Panc1 (cell line): ENCODE data around the gene C6orf89. TPM values are rescaled to one million over a fixed set of nuclear protein-coding genes. Genes with fewer than 3 reads are reported as not detected.

ENCODE experiments used
- ATAC-seq: fragments of 200-7000 bp; cut with Tn5 transposase; 2 replicates; pipeline ENCODE4 v1.9.1; 2020; ENCODE audit warnings: mild to moderate bottlenecking, moderate library complexity
- BruUV-seq: library from RNA; stranded (reverse); fragments of 400-500 nt; replicated peaks from 2 replicates; lab custom pipeline; 2021; lab: Mats Ljungman, UMichigan
- CTCF ChIA-PET: fragments of 300-600 bp; sonication (Branson Sonifier 250); formaldehyde crosslinking; loops from one replicate; lab custom pipeline; 2022; ENCODE audit warnings: antibody characterized with exemption; lab: Charles Lee
- POLR2A ChIA-PET: fragments of 300-600 bp; sonication (Branson Sonifier 250); formaldehyde crosslinking; loops from one replicate; lab custom pipeline; 2022; ENCODE audit warnings: antibody characterized with exemption; lab: Charles Lee
- DNase-seq: peaks from one replicate; pipeline ENCODE4 v3.0.0-alpha.2; 2010; ENCODE audit warnings: low read depth, low spot score
- H3K27ac ChIP-seq: 2 replicates; pipeline ENCODE4 v1.5.1; 2011; ENCODE audit warnings: mild to moderate bottlenecking, low read length, inconsistent platforms
- H3K27me3 ChIP-seq: fragments of 200-500 bp; sonication (Bioruptor generic); 2 replicates; pipeline ENCODE4 v1.6.0; 2014; ENCODE audit warnings: low read length, inconsistent platforms; ENCODE audit not compliant: control insufficient read depth, insufficient read depth
- H3K36me3 ChIP-seq: fragments of 200-500 bp; sonication (Bioruptor generic); 2 replicates; pipeline ENCODE4 v1.5.1; 2014; ENCODE audit warnings: inconsistent platforms, mild to moderate bottlenecking, low read length, moderate library complexity; ENCODE audit not compliant: control insufficient read depth, insufficient read depth
- H3K4me1 ChIP-seq: 2 replicates; pipeline ENCODE4 v1.5.1; 2011; ENCODE audit warnings: inconsistent platforms, mild to moderate bottlenecking, low read length, moderate library complexity; ENCODE audit not compliant: control insufficient read depth, insufficient read depth
- H3K4me3 ChIP-seq, 2 experiments: 2 replicates each; pipeline ENCODE4 v1.5.1; 2011 to 2012; ENCODE audit warnings: low read depth in 2 of 2, low read length in 2 of 2, mild to moderate bottlenecking in 2 of 2, inconsistent platforms in 1 of 2, moderate library complexity in 1 of 2
- H3K9me3 ChIP-seq: fragments of 200-500 bp; sonication (Bioruptor generic); 2 replicates; pipeline ENCODE4 v1.5.1; 2014; ENCODE audit warnings: low read depth, mild to moderate bottlenecking, inconsistent platforms, low read length, moderate library complexity; ENCODE audit not compliant: control insufficient read depth, insufficient read depth
- POLR2AphosphoS5 ChIP-seq: IDR thresholded peaks from 2 replicates; pipeline ENCODE4 v1.6.1; 2012; ENCODE audit warnings: mild to moderate bottlenecking, low read depth, low read length, moderate library complexity
- SIN3A ChIP-seq: IDR thresholded peaks from 2 replicates; pipeline ENCODE4 v1.6.1; 2012; ENCODE audit warnings: low read depth, mild to moderate bottlenecking, low read length, moderate library complexity, borderline replicate concordance; ENCODE audit not compliant: insufficient read depth
- TCF7L2 ChIP-seq: IDR thresholded peaks from 2 replicates; pipeline ENCODE4 v1.6.1; 2011; ENCODE audit warnings: mild to moderate bottlenecking, low read depth, low read length, inconsistent platforms
- in situ Hi-C: cut with HindIII; loops from 2 replicates; pipeline ENCODE4 v1.10.0; 2016; ENCODE audit warnings: low sequenced_read_pairs, low pct_unique_long_range_greater_than_20kb
- intact Hi-C: fragments of 100-400 bp; cut with micrococcal nuclease; formaldehyde crosslinking; loops from one replicate; pipeline ENCODE4 v1.10.0; 2022; ENCODE audit not compliant: unreplicated experiment
- total RNA-seq: library from RNA; stranded (reverse); gene quantifications from one replicate; pipeline ENCODE4 v1.2.1, GENCODE V29; 2021; ENCODE audit not compliant: unreplicated experiment
- TF ChIP-seq, protein P1 (sequence below), 2 experiments: IDR thresholded peaks; 2 replicates each; pipeline ENCODE4 v1.6.1; 2011 to 2012; ENCODE audit warnings: low read depth in 2 of 2, control low read depth in 1 of 2, low read length in 1 of 2, mild to moderate bottlenecking in 1 of 2, moderate library complexity in 1 of 2; ENCODE audit not compliant: insufficient read depth in 1 of 2
- TF ChIP-seq, protein P2 (sequence below): fragments of 450-650 bp; IDR thresholded peaks from 2 replicates; pipeline ENCODE4 v1.5.1; 2017; ENCODE audit warnings: mild to moderate bottlenecking

Gene C6orf89
- total RNA-seq, 1 experiment from 2014 or later, result 59.2 TPM

DNA sequence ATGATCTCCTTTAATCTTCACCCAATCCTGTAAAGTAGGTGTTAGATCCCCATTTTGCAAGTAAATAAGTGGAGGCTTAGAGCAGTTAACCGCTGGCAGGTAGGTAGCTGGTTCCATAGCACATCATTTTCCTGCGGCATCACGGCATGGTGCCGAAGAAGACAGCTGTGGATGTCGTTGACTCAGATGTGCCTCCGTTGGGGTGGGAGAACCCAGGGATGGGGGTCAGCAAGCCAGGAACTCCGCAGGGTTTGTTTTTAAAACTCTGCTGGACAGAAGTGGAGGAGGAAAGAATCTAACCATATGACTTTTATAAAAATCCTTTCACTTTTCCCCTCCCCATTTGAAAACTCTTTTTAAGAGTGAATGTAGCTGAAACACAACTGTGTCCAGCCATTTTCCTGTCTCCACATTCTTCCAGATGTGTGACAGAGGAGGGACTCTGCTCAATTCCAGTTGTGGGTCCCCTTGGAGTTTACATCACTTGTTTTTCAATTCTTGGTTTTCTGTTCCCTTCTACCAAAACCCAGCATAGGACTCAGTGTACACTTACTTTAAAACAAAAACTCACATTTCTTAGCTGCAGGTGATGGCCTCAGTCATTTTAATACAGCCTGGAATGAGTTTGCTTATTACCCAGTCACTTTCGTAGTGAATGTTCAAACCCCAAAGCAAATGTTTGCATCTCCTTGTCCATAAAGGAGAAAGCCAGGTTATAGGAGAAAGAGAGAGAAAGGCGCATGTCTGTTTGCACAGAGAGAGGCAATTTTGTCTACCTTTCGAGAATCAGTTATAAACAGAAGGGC is 41.2 kb downstream of the C6orf89 start:
- DNase-seq, result no peak
- POLR2A ChIA-PET, result no interaction called here
- H3K4me3 ChIP-seq, result no peak overlapping the region
- in situ Hi-C loops, result no loop called here
- TSS peak; percentile 53 for BruUV-seq
- no peak for ATAC-seq
- CTCF ChIA-PET, result no interaction called here
- no peaks in the 10 kb centered on the region for H3K36me3 ChIP-seq
- no peak overlapping the region for H3K27ac ChIP-seq
- H3K4me1 ChIP-seq, result no peaks in the 10 kb centered on the region
- no peak for TF ChIP-seq SIN3A
- TF ChIP-seq, protein P1, sequence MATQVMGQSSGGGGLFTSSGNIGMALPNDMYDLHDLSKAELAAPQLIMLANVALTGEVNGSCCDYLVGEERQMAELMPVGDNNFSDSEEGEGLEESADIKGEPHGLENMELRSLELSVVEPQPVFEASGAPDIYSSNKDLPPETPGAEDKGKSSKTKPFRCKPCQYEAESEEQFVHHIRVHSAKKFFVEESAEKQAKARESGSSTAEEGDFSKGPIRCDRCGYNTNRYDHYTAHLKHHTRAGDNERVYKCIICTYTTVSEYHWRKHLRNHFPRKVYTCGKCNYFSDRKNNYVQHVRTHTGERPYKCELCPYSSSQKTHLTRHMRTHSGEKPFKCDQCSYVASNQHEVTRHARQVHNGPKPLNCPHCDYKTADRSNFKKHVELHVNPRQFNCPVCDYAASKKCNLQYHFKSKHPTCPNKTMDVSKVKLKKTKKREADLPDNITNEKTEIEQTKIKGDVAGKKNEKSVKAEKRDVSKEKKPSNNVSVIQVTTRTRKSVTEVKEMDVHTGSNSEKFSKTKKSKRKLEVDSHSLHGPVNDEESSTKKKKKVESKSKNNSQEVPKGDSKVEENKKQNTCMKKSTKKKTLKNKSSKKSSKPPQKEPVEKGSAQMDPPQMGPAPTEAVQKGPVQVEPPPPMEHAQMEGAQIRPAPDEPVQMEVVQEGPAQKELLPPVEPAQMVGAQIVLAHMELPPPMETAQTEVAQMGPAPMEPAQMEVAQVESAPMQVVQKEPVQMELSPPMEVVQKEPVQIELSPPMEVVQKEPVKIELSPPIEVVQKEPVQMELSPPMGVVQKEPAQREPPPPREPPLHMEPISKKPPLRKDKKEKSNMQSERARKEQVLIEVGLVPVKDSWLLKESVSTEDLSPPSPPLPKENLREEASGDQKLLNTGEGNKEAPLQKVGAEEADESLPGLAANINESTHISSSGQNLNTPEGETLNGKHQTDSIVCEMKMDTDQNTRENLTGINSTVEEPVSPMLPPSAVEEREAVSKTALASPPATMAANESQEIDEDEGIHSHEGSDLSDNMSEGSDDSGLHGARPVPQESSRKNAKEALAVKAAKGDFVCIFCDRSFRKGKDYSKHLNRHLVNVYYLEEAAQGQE (IDR thresholded peaks at IDR 0.05; ENCODE audit: insufficient read depth in 1 of 2, low read depth in 2 of 2, low read length in 1 of 2), result no peak
- TF ChIP-seq, protein P2, sequence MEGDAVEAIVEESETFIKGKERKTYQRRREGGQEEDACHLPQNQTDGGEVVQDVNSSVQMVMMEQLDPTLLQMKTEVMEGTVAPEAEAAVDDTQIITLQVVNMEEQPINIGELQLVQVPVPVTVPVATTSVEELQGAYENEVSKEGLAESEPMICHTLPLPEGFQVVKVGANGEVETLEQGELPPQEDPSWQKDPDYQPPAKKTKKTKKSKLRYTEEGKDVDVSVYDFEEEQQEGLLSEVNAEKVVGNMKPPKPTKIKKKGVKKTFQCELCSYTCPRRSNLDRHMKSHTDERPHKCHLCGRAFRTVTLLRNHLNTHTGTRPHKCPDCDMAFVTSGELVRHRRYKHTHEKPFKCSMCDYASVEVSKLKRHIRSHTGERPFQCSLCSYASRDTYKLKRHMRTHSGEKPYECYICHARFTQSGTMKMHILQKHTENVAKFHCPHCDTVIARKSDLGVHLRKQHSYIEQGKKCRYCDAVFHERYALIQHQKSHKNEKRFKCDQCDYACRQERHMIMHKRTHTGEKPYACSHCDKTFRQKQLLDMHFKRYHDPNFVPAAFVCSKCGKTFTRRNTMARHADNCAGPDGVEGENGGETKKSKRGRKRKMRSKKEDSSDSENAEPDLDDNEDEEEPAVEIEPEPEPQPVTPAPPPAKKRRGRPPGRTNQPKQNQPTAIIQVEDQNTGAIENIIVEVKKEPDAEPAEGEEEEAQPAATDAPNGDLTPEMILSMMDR, result no peak
- intact Hi-C loops, result no loop called here
- no peaks in the 10 kb centered on the region for H3K9me3 ChIP-seq
- H3K27me3 ChIP-seq, result no peaks in the 10 kb centered on the region

DNA sequence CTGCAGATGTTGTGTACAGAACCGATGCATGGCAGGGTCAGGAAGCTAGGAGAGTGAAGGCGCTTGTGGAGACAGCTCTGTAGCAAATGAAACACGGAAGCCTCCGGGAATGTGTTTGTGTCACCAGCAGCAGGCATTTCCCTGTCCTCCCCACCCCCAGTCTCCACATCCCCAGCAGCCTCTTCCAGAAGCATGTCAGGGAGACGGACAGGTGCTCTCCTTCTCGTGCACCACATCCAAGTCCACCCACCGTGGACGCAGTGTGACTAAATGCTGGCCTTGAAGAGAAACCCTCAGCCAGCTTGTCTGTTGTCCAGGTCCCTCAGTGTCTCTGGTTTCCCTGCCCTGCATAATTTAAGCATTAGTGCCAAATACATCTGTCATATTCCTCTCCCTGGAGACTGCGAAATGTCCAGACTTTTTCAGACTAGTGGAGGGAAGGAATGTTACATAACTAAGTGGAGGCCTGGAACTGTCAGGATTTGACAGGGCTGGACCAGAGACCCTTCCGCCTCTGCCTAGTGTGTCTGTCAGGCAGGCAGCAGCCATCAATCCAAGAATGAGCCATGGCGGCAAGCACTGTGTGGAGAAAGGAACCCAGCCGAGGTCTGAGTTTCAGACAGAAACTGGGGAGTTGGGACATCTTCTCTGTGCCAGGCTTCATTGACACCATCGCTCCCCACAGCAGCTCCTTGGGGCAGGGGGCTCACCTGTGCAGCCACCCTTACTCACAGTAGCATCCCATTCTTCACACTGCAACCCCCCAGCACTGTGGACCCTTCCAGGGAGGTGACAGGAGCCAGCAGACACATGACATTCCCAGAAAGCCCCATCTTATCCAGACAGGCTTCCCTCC is 42.2 kb downstream of the C6orf89 start:
- H3K4me1 ChIP-seq, result no peaks in the 10 kb centered on the region
- no peak overlapping the region for H3K4me3 ChIP-seq
- CTCF ChIA-PET, result no interaction called here
- no peaks in the 10 kb centered on the region for H3K27me3 ChIP-seq
- TF ChIP-seq, protein P1 (IDR thresholded peaks at IDR 0.05; ENCODE audit: insufficient read depth in 1 of 2, low read depth in 2 of 2, low read length in 1 of 2), result no peak
- TF ChIP-seq, protein P2, result no peak
- TF ChIP-seq POLR2AphosphoS5 (no peak), SIN3A (no peak), TCF7L2 (no peak)
- no peak overlapping the region for H3K27ac ChIP-seq
- intact Hi-C loops (no loop called here), in situ Hi-C loops (no loop called here)
- BruUV-seq, result no TSS peak
- DNase-seq (no peak), ATAC-seq (0 out of 2 replicates have a peak, but pooled peaks have one; percentile 31)
- H3K9me3 ChIP-seq, result no peaks in the 10 kb centered on the region
- H3K36me3 ChIP-seq, result no peaks in the 10 kb centered on the region
- POLR2A ChIA-PET, result no interaction called here
